ENCODE results near the gene EXOC6B. TPM values are rescaled to one million over a fixed set of nuclear protein-coding genes. Genes with fewer than 3 reads are reported as not detected.

Gene EXOC6B
- total RNA-seq, 8 experiments from 2014 or later, result 16.7 to 37.4 (median 25.3) TPM

- Histone ChIP-seq H3K4me1 (replicated peaks in 1 of 2) (peaks cover 8 to 11% of the 10 kb centered on the region in 2 donors), H3K27ac (no peak overlapping the region), H3K4me3 (no peak overlapping the region)
- in situ Hi-C loops (cut with MboI; ENCODE audit: low pct_unique_long_range_greater_than_20kb in 2 of 9, low sequenced_read_pairs in 9 of 9, unreplicated experiment in 9 of 9), result loop anchor here in 5 of 9 experiments (10.0 to 25.0 kb wide), 6 partner anchors 355 to 622 kb away; no protein-coding TSS in a partner anchor
- peak in 5 of 8 experiments; percentile 50 to 77 (median 70) for ATAC-seq (replicated peaks in 6 of 8)
- 60 to 100% (median 87%) methylated on average over 1 to 11 of the region's 12 CpGs; no CpG with 5 or more reads in 4 of the 10 experiments for WGBS, 10 experiments
Observed at GRCh38 chr2:72159211-72159993, 666.4 kb downstream of the EXOC6B start.

GRCh38 chr2:72157871-72158771 is 667.7 kb downstream of the EXOC6B start:
- Histone ChIP-seq H3K27ac (no peak overlapping the region), H3K4me3 (no peak overlapping the region), H3K4me1 (replicated peaks in 1 of 2) (peaks cover 12 to 13% of the 10 kb centered on the region in 2 donors)
- no peak for ATAC-seq (replicated peaks in 6 of 8)
- in situ Hi-C loops (cut with MboI; ENCODE audit: low pct_unique_long_range_greater_than_20kb in 2 of 9, low sequenced_read_pairs in 9 of 9, unreplicated experiment in 9 of 9), result loop anchor here in 5 of 9 experiments (10.0 to 25.0 kb wide), 6 partner anchors 353 to 621 kb away; no protein-coding TSS in a partner anchor
- 80 to 100% (median 88%) methylated on average over 1 to 7 of the region's 8 CpGs; no CpG with 5 or more reads in 4 of the 10 experiments for WGBS, 10 experiments

GRCh38 chr2:72156872-72157271 is 669.0 kb downstream of the EXOC6B start:
- Histone ChIP-seq H3K4me3 (no peak overlapping the region), H3K27ac (no peak overlapping the region), H3K4me1 (replicated peaks in 1 of 2) (peaks cover 14 to 22% of the 10 kb centered on the region in 2 donors)
- in situ Hi-C loops (cut with MboI; ENCODE audit: low pct_unique_long_range_greater_than_20kb in 2 of 9, low sequenced_read_pairs in 9 of 9, unreplicated experiment in 9 of 9), result loop anchor here in 5 of 9 experiments (10.0 to 25.0 kb wide), 6 partner anchors 352 to 620 kb away; no protein-coding TSS in a partner anchor
- 20 to 83% (median 50%) methylated on average over 1 to 2 of the region's 2 CpGs; no CpG with 5 or more reads in 4 of the 10 experiments for WGBS, 10 experiments
- ATAC-seq (replicated peaks in 6 of 8), result no peak

GRCh38 chr2:72155737-72156136 is 670.1 kb downstream of the EXOC6B start:
- Histone ChIP-seq H3K27ac (no peak overlapping the region), H3K4me3 (no peak overlapping the region), H3K4me1 (replicated peaks in 1 of 2) (peaks cover 14 to 22% of the 10 kb centered on the region in 2 donors)
- 100% methylated on average over 1 to 2 of the region's 5 CpGs; no CpG with 5 or more reads in 5 of the 10 experiments for WGBS, 10 experiments
- in situ Hi-C loops (cut with MboI; ENCODE audit: low pct_unique_long_range_greater_than_20kb in 2 of 9, low sequenced_read_pairs in 9 of 9, unreplicated experiment in 9 of 9), result loop anchor here in 5 of 9 experiments (10.0 to 25.0 kb wide), 6 partner anchors 351 to 618 kb away; no protein-coding TSS in a partner anchor
- no peak for ATAC-seq (replicated peaks in 6 of 8)

- H3K4me3 ChIP-seq, result no peak overlapping the region
- peaks cover 14 to 22% of the 10 kb centered on the region in 2 donors for H3K4me1 ChIP-seq (replicated peaks in 1 of 2)
- WGBS, 10 experiments, result 20 to 80% (median 38%) methylated on average over 1 of the region's 3 CpGs; no CpG with 5 or more reads in 7 of the 10 experiments
- in situ Hi-C loops (cut with MboI; ENCODE audit: low pct_unique_long_range_greater_than_20kb in 2 of 9, low sequenced_read_pairs in 9 of 9, unreplicated experiment in 9 of 9), result loop anchor here in 5 of 9 experiments (10.0 to 25.0 kb wide), 6 partner anchors 350 to 618 kb away; no protein-coding TSS in a partner anchor
- H3K27ac ChIP-seq, result no peak overlapping the region
- ATAC-seq (replicated peaks in 6 of 8), result no peak
Observed at GRCh38 chr2:72155151-72155550, 670.7 kb downstream of the EXOC6B start.

- Histone ChIP-seq H3K4me3 (no peak overlapping the region), H3K4me1 (replicated peaks in 1 of 2) (peaks cover 13 to 17% of the 10 kb centered on the region in 2 donors), H3K27ac (no peak overlapping the region)
- in situ Hi-C loops (cut with MboI; ENCODE audit: low pct_unique_long_range_greater_than_20kb in 2 of 9, low sequenced_read_pairs in 9 of 9, unreplicated experiment in 9 of 9), result loop anchor here in 5 of 9 experiments (10.0 to 25.0 kb wide), 6 partner anchors 350 to 617 kb away; no protein-coding TSS in a partner anchor
- 56 to 100% (median 76%) methylated on average over 2 to 5 of the region's 16 CpGs; no CpG with 5 or more reads in 6 of the 10 experiments for WGBS, 10 experiments
- ATAC-seq (replicated peaks in 6 of 8), result peak in 4 of 8 experiments; percentile 5 to 23 (median 8)
Observed at GRCh38 chr2:72154386-72154975, 671.4 kb downstream of the EXOC6B start.

- 80 to 86% (median 82%) methylated on average over 1 to 2 of the region's 5 CpGs; no CpG with 5 or more reads in 6 of the 10 experiments for WGBS, 10 experiments
- in situ Hi-C loops (cut with MboI; ENCODE audit: low pct_unique_long_range_greater_than_20kb in 2 of 9, low sequenced_read_pairs in 9 of 9, unreplicated experiment in 9 of 9), result loop anchor here in 5 of 9 experiments (10.0 to 25.0 kb wide), 6 partner anchors 349 to 617 kb away; no protein-coding TSS in a partner anchor
- Histone ChIP-seq H3K27ac (no peak overlapping the region), H3K4me3 (no peak overlapping the region), H3K4me1 (replicated peaks in 1 of 2) (peaks cover 14 to 16% of the 10 kb centered on the region in 2 donors)
- ATAC-seq (replicated peaks in 6 of 8), result no peak
Observed at GRCh38 chr2:72153924-72154323, 671.9 kb downstream of the EXOC6B start.

- in situ Hi-C loops (cut with MboI; ENCODE audit: low pct_unique_long_range_greater_than_20kb in 2 of 9, low sequenced_read_pairs in 9 of 9, unreplicated experiment in 9 of 9), result loop anchor here in 5 of 9 experiments (10.0 to 25.0 kb wide), 6 partner anchors 348 to 616 kb away; no protein-coding TSS in a partner anchor
- 60 to 100% (median 80%) methylated on average over 1 to 3 of the region's 18 CpGs; no CpG with 5 or more reads in 5 of the 10 experiments for WGBS, 10 experiments
- peaks cover 14 to 17% of the 10 kb centered on the region in 2 donors for H3K4me1 ChIP-seq (replicated peaks in 1 of 2)
- no peak for ATAC-seq (replicated peaks in 6 of 8)
- H3K4me3 ChIP-seq, result no peak overlapping the region
- H3K27ac ChIP-seq, result no peak overlapping the region
Observed at GRCh38 chr2:72153026-72153791, 672.6 kb downstream of the EXOC6B start.

GRCh38 chr2:72150861-72151356 is 674.9 kb downstream of the EXOC6B start:
- in situ Hi-C loops (cut with MboI; ENCODE audit: low pct_unique_long_range_greater_than_20kb in 2 of 9, low sequenced_read_pairs in 9 of 9, unreplicated experiment in 9 of 9), result loop anchor here in 5 of 9 experiments (10.0 to 25.0 kb wide), 6 partner anchors 346 to 614 kb away; no protein-coding TSS in a partner anchor
- H3K27ac ChIP-seq, result no peak overlapping the region
- WGBS, 10 experiments, result 43 to 73% (median 60%) methylated on average over 1 to 2 of the region's 2 CpGs; no CpG with 5 or more reads in 7 of the 10 experiments
- ATAC-seq (replicated peaks in 6 of 8), result no peak
- peaks cover 19 to 29% of the 10 kb centered on the region in 2 donors for H3K4me1 ChIP-seq (replicated peaks in 1 of 2)
- no peak overlapping the region for H3K4me3 ChIP-seq

GRCh38 chr2:72150157-72150860 is 675.5 kb downstream of the EXOC6B start:
- Histone ChIP-seq H3K4me1 (replicated peaks in 1 of 2) (peaks cover 23 to 31% of the 10 kb centered on the region in 2 donors), H3K4me3 (peak overlapping the region; percentile 3 to 36 (median 11)), H3K27ac (no peak overlapping the region)
- ATAC-seq (replicated peaks in 6 of 8), result peak; percentile 49 to 85 (median 80)
- in situ Hi-C loops (cut with MboI; ENCODE audit: low pct_unique_long_range_greater_than_20kb in 2 of 9, low sequenced_read_pairs in 9 of 9, unreplicated experiment in 9 of 9), result loop anchor here in 5 of 9 experiments (10.0 to 25.0 kb wide), 6 partner anchors 346 to 613 kb away; no protein-coding TSS in a partner anchor
- WGBS, 10 experiments, result 0 to 17% (median 9%) methylated on average over 1 to 8 of the region's 28 CpGs; no CpG with 5 or more reads in 2 of the 10 experiments
